C4-2B (cell line): ENCODE measurements around the gene VIPR1.
"Not testable (repeated sequence)": the region's sequence is repeated elsewhere in the genome, so short reads cannot be mapped to it uniquely, and the experiment has no call there.

Source experiments
- H3K27ac ChIP-seq: fragments of 450-650 bp; 2 replicates; pipeline ENCODE4 v1.5.1; 2017
- CTCF ChIP-seq: fragments of 450-650 bp; conservative IDR thresholded peaks from 2 replicates; pipeline ENCODE4 v1.5.1; 2017; ENCODE audit warnings: mild to moderate bottlenecking
- ZFX ChIP-seq: fragments of 450-650 bp; IDR thresholded peaks from 2 replicates; pipeline ENCODE4 v1.6.1; 2017

Gene VIPR1

GRCh38 chr3:42562047-42562907 lies 59.8 kb downstream of the VIPR1 start:
- H3K27ac ChIP-seq, result peak overlapping the region; percentile 49
- TF ChIP-seq ZFX (no peak), CTCF (no peak)

GRCh38 chr3:42569593-42570142 lies 67.2 kb downstream of the VIPR1 start:
- no peak overlapping the region for H3K27ac ChIP-seq
- TF ChIP-seq CTCF, result no peak
- no peak for TF ChIP-seq ZFX

GRCh38 chr3:42572278-42572677 lies 69.8 kb downstream of the VIPR1 start:
- TF ChIP-seq CTCF, result peak; percentile 49
- no peak for TF ChIP-seq ZFX
- H3K27ac ChIP-seq, result peak overlapping the region; percentile 74

- H3K27ac ChIP-seq, result no peak overlapping the region
- no peak for TF ChIP-seq CTCF
- TF ChIP-seq ZFX, result no peak
These were observed 72.8 kb downstream of the VIPR1 start for GRCh38 chr3:42575137-42575741.

- TF ChIP-seq ZFX, result no peak
- no peak for TF ChIP-seq CTCF
- H3K27ac ChIP-seq, result no peak overlapping the region
These were observed 75.6 kb downstream of the VIPR1 start for GRCh38 chr3:42578054-42578453.

- H3K27ac ChIP-seq, result not testable (repeated sequence)
These were observed 76.9 kb downstream of the VIPR1 start for GRCh38 chr3:42579346-42579745.

- TF ChIP-seq CTCF (no peak), ZFX (no peak)
- H3K27ac ChIP-seq, result peak overlapping the region; percentile 95
These were observed 78.9 kb downstream of the VIPR1 start for GRCh38 chr3:42581400-42581708.
